Measurements from ENCODE around the gene IMMP2L.

- no peak for TF ChIP-seq CTCF (IDR thresholded peaks at IDR 0.05; ENCODE audit: insufficient read depth, low read length, poor library complexity, severe bottlenecking)
- TF ChIP-seq EZH2phosphoT487 (conservative IDR thresholded peaks at IDR 0.05; ENCODE audit: low read length) = no peak
These were observed 673.0 kb downstream of the IMMP2L start for GRCh38 chr7:110889335-110889734.

Measured in SU-DHL-6 (cell line).